Right lobe of liver (tissue), 4 donors: ENCODE measurements around the gene KBTBD7.

Experiments used
- CTCF ChIP-seq, 4 donors: fragments of 200-600 bp in 3 of 4; fragments of 450-650 bp in 1 of 4; IDR thresholded peaks; one replicate each; pipeline versions ENCODE4 v1.5.1 to v1.8.0; 2016 to 2022; ENCODE audit warnings: antibody characterized with exemption in 4 of 4, mild to moderate bottlenecking in 2 of 4
- POLR2A ChIP-seq: fragments of 450-650 bp; IDR thresholded peaks from one replicate; pipeline ENCODE4 v1.6.1; 2017; ENCODE audit warnings: antibody characterized with exemption, mild to moderate bottlenecking
- donor health status: DM: no; HTN: no; CAD: no.
- donor health status: DM: no; HTN: no; CAD: no.
- donor health status: DM: no; HTN: yes; CAD: no.

- TF ChIP-seq CTCF (IDR thresholded peaks at IDR 0.05) (peak; percentile 71 to 89 (median 76)), POLR2A (no peak)
Measured at GRCh38 chr13:41222259-41222852, 28.0 kb upstream of the KBTBD7 start.
